Dedifferentiated amniotic fluid mesenchymal stem cell (primary cell): ENCODE measurements around the gene ATP6V0C.

Source experiments
- DNase-seq: peaks from one replicate; pipeline ENCODE4 v3.0.0-alpha.2; 2016; ENCODE audit errors: extremely low spot score

ATP6V0C gene

DNA sequence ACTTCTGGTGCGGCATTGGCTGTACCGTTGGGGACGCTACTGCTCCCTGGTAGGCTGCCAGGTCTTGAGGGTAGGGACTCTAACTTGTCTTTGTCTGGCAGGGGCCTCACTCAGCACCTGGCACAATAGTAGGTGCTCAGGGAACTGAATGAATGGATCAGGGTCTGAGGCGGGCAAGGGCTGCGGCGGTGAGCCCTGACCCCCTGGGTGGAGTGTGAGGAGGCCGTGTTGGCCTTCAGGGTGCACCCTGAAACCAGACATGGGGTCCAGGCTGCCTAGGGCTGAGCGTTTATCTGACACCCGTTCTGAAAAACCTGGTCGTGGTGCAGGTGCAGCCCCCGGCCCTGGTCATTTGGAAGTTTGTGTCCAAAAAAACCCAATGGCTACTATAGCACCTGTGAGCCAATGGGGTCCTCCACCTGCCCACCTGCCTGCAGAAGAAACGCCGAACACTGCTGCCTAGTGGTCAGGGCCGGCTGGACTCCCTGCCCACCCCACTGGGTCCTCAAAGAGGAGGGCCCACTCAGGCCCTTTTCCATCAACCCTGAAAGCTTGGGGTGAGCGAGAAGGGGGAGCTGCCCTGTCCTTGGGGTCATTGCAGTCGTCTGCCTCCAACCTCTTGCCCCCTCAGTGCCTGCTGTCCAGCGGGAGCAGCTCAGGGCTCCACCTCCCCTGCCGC, 4.9 kb upstream of the ATP6V0C start:
- DNase-seq = no peak

DNA sequence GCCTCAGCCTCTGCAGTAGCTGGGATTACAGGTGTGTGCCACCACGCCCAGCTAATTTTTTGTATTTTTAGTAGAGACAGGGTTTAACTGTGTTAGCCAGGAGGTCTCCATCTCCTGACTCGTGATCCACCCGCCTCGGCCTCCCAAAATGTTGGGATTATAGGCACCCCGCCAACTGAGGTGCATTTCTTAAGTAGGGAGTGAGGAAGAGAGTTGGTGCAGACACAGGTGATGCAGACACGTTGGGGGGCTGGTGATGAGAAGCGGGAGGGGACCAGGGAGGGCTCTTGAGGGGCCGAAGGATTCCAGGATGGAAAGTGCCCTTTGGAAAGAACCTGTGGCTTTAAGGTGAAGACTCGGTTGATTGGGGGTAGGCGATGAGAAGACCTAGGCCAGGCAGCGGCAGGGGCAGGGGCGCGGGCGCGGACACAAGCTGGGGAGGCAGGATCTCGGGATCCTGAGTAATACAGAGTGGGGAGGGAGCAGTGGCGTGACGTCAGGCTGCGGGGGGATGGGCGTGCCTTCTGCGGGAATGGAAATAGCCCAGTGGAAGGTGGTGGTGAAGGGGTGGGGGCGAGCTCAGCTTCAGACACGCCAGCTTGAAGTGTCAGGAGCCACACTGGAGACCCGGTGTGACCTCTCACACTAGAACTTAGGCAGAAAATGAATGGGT, 2.5 kb upstream of the ATP6V0C start:
- peak; percentile 25 for DNase-seq

DNA sequence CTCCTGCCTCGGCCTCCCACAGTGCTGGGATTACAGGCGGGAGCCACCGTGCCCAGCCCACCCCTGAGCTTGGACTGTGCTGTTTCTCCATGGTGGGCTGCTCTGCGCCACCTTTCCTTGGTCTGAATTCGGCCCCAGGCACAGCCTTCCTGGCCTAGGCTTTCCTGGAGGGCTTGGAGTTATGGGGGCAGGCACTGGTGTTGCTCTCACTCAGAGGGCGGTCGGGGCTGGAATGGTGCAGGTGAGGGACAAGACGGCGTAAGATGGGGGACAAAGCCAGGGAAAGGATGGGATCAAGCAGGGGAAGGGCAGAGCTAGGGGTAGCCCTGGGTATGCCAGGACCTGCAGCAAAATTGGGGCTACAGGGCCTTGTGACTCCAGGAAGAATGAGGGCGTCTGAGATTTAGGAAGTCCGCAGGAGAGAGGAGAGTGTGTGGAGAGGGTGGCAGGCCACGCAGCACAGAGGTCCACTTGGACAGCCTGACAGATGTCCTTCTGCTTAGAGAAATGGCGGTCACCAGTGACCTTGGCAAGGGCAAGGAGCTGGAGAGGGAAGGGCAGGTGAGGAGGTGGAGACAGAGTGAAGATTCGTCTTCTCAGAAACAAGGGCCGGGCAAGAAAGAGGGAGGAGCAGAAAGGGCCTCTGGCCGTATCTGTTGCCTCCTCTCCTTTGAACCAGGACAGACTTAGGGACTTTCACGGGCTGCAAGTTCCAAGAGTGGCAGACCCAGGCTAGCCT, 1.6 kb upstream of the ATP6V0C start:
- DNase-seq = no peak

DNA sequence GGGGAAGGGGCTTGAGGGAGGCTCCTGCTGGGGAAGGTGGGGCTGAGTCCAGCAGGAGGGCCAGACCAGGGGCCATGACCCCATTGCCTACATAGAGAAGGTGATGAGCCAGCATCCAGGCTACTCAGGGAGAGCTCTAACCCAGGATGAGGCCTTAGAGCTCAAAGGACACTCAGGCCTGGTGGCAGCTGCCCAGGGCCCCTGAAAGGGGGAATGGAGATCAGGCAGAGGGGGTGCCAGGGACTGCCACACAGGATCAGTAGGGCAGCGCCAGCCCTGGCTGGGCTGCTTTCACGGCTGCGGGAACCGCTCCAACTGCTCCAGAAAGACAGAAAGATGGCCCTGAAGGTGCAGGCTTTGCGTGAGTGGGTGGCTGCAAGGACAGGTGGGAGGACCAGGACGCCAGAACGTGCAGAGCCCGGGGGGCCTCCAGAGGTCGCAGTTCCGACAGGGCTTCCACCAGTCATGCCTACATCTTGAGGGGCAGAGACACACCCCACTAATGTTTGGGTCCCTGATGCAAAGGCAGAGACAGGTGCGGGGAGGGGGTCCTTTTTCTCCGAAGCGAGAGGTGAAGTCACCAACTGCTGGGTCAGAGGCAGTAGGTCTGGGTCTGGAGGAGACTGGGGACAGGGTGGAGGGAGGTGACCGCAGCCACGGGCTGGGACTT, 882 bp upstream of the ATP6V0C start:
- DNase-seq = no peak

DNA sequence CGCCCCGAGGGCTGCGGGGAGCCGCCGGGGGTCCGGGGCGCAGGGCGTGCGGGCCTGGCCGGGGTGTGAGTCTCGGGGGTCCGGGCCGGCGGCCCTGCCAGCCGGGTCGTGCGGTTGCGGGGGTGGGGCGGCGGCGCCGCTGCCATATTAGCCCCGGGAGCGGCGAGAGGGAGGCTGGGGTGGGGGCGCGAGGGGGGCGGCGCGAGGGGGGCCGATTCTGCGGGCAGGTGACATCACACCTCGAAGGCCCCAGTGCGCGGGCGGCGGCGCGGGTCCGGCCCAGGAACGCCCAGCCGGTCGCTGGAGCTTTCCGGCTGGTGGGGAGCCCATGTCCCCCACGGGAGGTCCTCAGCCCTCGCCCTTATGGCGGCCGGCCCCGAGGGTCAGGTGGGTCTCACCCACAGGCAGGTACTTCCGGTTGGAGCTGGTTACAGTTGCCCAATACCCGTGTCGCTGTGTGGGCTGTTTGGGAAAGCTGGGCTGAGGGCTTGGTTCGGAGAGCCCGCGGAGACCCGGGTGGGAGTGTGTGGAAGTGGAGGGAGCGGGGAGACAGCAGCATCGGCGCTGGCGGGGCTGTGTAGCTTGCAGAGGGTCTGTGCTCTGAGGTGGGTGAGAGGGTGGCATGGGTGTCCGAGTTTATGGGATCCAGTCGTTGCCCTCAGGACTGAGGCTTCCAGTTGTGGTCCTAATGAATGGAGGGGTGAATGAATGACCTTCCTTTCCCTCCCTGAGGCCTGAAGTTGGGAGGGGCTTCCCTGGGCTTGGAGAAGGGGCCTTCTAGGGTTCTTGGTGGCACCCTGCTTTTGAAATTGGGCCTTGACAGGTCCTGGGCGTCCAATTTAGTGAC, 804 bp downstream of the ATP6V0C start:
- no peak for DNase-seq

DNA sequence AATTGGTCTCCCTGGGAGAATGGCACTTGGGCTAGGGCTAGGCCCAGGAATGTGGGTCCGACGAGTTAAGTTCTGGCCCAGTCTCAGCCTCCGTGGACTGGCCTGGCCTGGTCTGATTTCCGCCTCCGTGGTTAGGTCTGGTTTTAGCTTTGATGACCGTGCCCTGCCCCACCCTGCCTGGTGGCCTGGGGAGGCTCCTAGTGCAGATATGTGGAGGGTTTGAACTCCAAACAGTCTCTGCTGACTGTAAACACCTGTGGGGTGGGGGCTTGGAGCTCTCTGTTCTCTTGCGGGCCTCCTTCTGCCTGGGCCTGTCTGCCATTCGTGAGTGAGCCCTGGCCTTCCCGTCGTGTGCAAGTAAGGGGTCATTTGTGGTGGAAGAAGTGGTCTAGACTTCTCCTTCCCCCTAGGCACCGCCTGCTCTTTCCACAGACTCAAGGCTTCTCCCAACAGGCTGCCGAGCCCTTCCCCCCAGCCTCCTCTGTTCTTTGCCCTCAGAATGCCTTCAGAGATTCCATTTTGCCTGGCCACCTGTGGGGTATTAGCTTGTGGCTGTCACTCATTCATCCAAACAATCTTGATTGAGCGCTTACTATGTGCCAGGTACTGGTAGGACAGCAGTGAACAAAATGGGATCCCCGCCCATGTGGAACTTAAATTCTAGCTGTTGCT, 1.6 kb downstream of the ATP6V0C start:
- no peak for DNase-seq

DNA sequence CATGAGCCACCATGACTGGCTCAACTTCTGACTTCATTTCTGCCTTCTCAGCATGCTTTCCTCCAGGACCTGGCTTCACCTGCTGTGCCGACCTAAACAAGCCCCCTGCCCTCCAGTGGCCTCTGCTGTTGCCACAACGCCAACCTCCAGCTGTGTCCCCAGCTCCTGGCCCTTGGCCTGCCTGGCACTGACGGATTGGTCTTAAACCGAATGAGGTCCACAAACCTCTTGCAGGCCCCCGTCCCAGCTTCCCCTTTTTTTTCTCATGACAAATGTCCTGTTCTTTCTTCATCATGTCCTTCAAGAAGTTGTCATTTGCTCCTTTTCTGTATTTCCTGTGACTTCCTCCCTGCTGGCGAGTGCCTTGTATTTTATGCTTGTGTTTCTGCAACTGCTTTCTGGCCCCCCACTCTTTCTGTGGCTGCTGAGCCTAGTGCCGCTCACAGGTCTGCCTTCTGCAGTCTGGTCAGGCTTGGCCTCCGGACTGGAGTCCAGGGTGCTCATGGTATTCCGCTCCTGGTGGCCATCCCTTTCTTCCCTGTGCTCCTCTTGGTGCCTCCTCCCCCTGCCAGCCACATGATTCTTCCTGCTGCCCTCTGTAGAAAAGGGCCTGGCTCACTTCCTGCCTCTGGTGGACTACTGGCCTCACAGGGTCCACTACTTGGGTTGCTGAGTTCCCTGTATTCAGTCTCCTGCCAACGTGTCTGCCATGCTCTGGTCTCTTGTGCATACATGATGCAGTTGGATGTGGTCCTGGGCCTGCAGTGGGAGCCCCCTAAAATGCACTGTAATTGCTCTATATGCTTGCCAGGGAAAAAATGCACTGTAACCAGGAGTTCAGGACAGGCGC, 2.9 kb downstream of the ATP6V0C start:
- DNase-seq = no peak

DNA sequence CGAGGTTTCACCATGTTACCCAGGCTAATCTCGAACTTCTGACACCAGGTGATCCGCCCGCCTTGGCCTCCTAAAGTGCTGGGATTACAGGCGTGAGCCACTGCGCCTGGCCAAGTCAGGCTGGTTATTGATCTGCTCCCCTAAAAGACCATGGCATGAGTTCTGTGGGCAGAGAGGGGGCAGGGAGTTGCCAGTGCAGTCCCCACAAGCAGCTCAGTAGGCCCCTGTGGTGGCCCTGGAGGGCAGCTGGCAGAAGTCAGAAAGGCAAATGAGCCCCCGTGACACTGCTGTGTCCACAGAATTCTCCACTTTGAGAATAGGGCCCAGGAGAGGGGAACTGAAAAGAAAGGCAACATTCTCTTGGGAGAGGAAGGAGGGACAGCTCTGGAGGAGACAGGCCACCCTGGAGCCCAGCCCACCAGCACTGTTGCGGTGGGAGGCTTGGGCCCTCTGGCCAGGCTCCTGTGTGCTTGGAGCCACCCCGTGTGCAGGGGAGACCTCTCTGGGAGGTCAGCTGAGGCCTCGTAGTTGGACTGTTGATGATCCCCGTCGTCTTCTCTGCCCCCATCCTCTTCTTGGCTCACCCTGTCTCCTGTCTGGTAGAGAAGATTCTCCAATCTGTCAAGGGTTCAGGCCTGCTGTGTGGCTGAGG, 4.3 kb downstream of the ATP6V0C start:
- DNase-seq = no peak

DNA sequence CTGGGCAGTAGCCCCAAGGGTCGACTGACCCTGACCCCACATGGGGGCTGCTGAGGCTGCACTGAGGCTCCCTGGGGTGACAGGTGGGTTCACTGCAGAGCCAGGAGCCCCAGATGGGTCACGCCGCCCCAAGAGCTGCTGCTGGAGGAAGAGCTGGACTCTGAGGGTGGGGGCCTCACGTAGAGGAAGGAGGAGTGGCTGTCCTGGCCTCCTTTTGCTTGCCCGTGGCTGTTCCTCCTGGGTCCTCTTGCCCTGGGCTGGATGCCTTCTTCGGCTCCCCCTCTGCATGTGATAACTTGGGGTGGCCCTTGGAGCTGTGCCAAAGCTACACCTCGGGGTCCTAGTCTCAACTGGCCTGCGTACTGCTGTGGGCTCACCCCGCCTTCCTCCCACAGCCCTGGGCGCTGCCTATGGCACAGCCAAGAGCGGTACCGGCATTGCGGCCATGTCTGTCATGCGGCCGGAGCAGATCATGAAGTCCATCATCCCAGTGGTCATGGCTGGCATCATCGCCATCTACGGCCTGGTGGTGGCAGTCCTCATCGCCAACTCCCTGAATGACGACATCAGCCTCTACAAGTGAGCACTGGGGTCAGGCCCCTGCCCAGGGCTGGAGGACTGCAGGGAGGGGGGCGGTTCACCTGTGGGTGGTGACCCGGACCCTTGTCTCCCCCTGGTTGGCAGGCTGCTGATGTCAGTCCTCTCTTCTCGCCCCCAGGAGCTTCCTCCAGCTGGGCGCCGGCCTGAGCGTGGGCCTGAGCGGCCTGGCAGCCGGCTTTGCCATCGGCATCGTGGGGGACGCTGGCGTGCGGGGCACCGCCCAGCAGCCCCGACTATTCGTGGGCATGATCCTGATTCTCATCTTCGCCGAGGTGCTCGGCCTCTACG, 5.3 kb downstream of the ATP6V0C start:
- DNase-seq = no peak

DNA sequence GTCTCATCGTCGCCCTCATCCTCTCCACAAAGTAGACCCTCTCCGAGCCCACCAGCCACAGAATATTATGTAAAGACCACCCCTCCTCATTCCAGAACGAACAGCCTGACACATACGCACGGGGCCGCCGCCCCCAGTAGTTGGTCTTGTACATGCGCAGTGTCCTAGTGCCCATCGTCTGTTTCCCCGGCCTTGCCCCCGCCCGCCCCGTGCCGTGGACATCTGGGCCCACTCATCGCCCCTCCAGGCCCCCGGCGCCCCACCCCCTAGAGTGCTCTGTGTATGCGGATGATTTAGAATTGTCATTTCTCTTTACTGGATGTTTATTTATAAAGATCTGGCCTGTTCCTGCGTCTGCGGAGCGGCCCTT, 5.9 kb downstream of the ATP6V0C start:
- DNase-seq = no peak

DNA sequence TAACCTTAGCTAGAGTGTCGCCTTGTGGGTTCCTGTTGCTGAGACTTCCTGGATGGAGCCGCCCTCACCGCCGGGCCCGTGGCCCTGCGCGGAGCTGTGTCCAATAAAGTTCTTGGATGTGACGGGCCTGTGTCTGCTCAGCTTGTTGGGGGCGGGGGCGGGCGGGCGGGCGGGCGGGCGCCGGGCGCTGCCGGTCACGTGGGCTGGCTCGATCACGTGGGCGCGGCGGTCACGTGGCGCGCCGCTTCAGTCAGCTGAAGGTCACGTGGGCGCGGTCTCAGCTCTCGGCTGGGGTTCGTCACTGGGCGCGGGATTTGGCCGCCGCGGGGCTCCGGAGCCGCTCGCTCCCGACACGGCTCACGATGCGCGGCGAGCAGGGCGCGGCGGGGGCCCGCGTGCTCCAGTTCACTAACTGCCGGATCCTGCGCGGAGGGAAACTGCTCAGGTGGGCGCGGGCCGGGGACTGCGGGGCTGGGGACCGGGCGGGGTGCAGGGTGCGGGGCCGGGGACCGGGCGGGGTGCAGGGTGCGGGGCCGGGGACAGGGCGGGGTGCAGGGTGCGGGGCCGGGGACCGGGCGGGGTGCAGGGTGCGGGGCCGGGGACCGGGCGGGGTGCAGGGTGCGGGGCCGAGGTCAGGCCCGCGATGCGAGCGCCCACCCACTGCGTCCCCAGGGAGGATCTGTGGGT, 6.5 kb downstream of the ATP6V0C start, which contains the start of gene AMDHD2:
Gene AMDHD2 (plus strand): TSS at position 275 of the 687 bp plus-strand sequence. CDS start 88 bp downstream, at position 363.
- DNase-seq = peak; percentile 84

DNA sequence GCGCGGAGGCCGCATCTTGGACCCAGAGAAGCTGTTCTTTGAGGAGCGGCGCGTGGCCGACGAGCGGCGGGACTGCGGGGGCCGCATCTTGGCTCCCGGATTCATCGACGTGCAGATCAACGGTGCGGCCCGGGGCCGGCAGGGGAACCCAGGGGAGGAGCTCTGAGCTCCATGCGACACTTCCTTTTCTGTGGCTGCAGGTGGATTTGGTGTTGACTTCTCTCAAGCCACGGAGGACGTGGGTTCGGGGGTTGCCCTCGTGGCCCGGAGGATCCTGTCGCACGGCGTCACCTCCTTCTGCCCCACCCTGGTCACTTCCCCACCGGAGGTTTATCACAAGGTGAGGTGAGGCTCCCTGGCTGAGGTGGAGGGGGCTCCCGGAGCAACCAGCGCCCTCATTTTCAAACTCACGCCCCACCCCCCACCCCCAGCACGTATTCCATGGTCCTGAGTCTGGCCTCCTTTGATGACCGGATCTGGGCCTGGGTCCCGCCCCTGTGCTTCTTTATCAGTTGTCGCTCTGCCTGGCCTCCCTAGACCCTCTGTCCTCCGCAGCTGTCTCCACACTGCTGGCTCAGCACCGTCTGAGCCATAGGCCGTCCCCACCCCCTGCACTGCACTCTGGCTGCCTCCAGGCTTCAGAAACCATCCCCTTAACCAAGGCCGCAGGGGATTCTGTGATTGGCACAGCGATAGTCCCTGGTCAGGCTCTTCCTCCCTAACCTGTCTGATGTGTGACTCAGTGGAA, 7.2 kb downstream of the ATP6V0C start:
- no peak for DNase-seq

DNA sequence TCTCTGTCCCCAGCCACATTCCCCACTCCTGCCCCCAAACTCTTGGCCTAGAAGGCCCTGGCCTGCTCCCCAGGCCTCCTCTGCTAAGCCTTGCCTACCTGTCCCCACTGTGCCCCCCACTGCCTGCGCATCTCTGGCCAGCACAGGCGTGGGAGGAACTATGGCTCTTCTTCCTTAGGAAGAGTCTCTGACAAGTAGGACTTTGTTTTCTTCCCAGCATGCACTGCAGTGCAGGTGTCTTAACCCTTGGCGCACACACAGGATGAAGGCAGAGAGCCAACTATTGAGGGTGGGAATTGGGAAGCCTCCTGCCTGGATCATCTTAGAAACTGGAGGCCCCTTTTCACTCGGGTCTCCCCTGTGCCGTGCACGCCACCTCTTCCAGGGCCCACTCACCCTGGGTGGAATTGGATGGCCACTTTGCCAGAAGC, 10.1 kb downstream of the ATP6V0C start:
- no peak for DNase-seq

DNA sequence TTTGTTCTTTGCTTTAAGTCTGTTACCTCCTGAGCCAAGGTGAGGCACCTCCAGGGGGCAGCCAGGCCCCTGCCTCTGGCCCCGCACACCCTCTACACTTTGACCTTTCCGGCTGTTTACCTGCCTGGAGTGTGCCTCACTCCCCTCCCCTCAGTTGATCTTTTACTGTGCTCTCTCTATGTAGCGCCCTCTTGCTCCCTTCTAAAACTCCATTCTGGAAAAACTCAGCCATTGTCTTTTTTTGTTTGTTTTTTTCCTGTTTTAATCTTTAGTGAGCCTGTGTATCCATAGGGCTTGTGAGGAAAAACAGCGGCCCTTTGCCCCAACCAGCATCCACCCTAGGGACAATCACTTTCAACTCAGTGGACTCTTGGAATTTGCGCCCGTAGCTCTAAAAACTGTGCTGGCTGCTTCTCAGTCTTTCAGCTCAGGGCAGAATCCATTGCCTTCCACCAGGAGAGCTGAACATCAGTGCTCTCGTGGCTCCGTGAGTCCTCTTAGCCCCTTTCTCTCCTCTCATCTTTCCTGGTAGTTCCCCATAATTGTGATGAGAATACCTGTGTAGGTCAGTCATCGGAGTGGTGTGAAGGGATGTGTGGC, 10.7 kb downstream of the ATP6V0C start:
- DNase-seq = no peak

DNA sequence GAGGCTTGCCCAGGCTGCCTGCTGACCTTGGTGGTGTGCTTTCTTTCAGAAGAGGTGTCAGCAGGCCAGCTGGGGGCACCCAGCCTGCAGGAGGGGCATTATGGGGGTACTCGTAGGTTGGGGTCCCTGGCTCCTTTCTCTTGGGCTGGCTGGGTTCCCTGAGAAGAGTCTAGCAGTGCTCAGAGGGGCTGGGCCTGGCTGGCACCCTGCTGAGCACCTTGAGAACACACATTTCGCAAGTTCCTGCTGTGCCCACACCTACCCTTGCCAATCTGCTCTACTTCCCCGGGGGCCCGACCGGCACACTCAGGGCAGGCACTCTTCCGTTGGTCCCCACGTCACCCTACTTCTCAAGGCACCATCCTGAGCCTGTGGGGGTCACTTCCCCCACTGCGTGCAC, 12.4 kb downstream of the ATP6V0C start:
- peak; percentile 8 for DNase-seq

DNA sequence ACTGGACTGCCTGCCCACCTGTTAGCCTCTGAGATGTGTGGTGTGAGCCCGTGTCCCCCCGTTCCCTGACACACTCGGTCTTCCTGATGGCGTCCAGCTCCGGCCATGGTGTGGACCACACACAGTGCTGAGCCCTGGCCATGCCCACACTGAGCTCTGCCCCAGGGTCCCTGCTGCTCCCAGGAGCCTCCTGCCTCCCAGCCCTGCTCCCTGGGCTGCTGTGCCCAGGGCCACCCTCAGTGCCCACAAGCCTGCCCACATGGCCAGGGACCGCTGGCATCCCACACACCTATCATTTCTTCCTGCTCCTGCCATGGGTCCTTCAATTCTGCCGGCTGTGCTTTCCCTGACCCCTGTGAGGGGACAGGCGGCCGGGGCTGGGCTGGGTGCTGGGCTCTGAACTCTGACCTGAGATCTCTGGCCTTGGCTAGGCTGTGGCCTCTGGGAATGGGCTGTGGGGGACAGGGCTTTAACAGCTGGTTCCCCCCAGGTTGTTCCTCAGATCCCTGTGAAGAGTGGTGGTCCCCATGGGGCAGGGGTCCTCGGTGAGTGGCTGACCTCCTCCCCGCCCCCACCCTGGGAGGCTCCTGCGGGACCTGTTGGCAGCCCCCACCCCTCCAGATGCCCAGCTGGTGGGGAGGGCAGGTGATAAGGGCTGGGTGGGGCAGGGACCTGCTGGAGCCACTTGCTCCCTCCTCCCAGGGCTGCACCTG, 13.5 kb downstream of the ATP6V0C start:
- DNase-seq = peak; percentile 5
